Esophagus muscularis mucosa (tissue), 4 donors: ENCODE results near the gene CBX2. TPM values are rescaled to one million over a fixed set of nuclear protein-coding genes. Genes with fewer than 3 reads are reported as not detected.
"Not testable (repeated sequence)": the region's sequence is repeated elsewhere in the genome, so short reads cannot be mapped to it uniquely, and the experiment has no call there.

Experiments
- DNase-seq: peaks from one replicate; pipeline ENCODE4 v3.0.0-alpha.2; 2017; ENCODE audit errors: extremely low spot score
- H3K27ac ChIP-seq, 4 donors: fragments of 200-600 bp; sonication (generic); replicated peaks in 1 of 4; 1 replicate in 3 of 4; 2 replicates in 1 of 4; pipeline ENCODE4 v1.5.1; 2016 to 2019; ENCODE audit warnings: mild to moderate bottlenecking in 1 of 4
- H3K27me3 ChIP-seq, 4 donors: fragments of 200-600 bp; sonication (generic); one replicate each; pipeline versions ENCODE4 v1.5.1 to v1.6.0; 2016 to 2019
- H3K36me3 ChIP-seq, 4 donors: fragments of 200-600 bp; sonication (generic); one replicate each; pipeline ENCODE4 v1.5.1; 2016 to 2019
- H3K4me1 ChIP-seq, 4 donors: fragments of 200-600 bp; sonication (generic); one replicate each; pipeline ENCODE4 v1.5.1; 2016 to 2019
- H3K4me3 ChIP-seq, 4 donors: fragments of 200-600 bp; sonication (generic); 1 replicate in 2 of 4; 2 replicates in 2 of 4; pipeline ENCODE4 v1.5.1; 2016 to 2019; ENCODE audit warnings: mild to moderate bottlenecking in 4 of 4, moderate library complexity in 1 of 4
- H3K9me3 ChIP-seq, 4 donors: fragments of 200-600 bp; sonication (generic); 1 replicate in 3 of 4; 2 replicates in 1 of 4; pipeline ENCODE4 v1.5.1; 2016 to 2019
- CTCF ChIP-seq, 3 experiments: fragments of 200-600 bp in 2 of 3; fragments of 450-650 bp in 1 of 3; sonication (generic) in 2 of 3; IDR thresholded peaks; one replicate each; pipeline ENCODE4 v1.5.1; 2017 to 2019; ENCODE audit warnings: antibody characterized with exemption in 3 of 3, mild to moderate bottlenecking in 2 of 3, moderate library complexity in 1 of 3
- EP300 ChIP-seq: sonication (generic); formaldehyde crosslinking; IDR thresholded peaks from one replicate; pipeline ENCODE4 v1.6.1; 2017; ENCODE audit warnings: antibody characterized with exemption
- POLR2A ChIP-seq: fragments of 450-650 bp; IDR thresholded peaks from one replicate; pipeline ENCODE4 v1.6.1; 2017; ENCODE audit warnings: antibody characterized with exemption, moderate library complexity, mild to moderate bottlenecking, low read depth
- POLR2AphosphoS5 ChIP-seq, 2 donors: sonication (generic); formaldehyde crosslinking; IDR thresholded peaks; one replicate each; pipeline ENCODE4 v1.6.1; 2017; ENCODE audit warnings: antibody characterized with exemption in 2 of 2
- WGBS: methylation state at CpG from one replicate; pipeline ENCODE4 v1.1.5; 2018; 5-methylcytosine and 5-hydroxymethylcytosine counted together
- intact Hi-C: fragments of 100-400 bp; cut with DNase I; formaldehyde crosslinking; loops from one replicate; pipeline ENCODE4 v1.15.1; 2023
- total RNA-seq, 4 donors: library from RNA; depleted of rRNA; stranded (reverse); fragments of >200 nt; gene quantifications; one replicate each; pipeline versions ENCODE4 v1.1.0 to v1.2.1, GENCODE V29; 2016

CBX2 gene
- total RNA-seq, 4 donors from 2014 or later: 0.66 to 2.8 (median 1.5) TPM

- no peak for DNase-seq
- 87% methylated on average over 3 of the region's 3 CpGs for WGBS
- no peaks in the 10 kb centered on the region for H3K36me3 ChIP-seq
- no peak overlapping the region for H3K27ac ChIP-seq
- intact Hi-C loops: no loop called here
- TF ChIP-seq CTCF (IDR thresholded peaks at IDR 0.05): no peak
- TF ChIP-seq EP300: no peak
- no peak for TF ChIP-seq POLR2AphosphoS5 (IDR thresholded peaks at IDR 0.05)
- TF ChIP-seq POLR2A: no peak
- no peak overlapping the region for H3K4me3 ChIP-seq
- peaks cover 0 to 49% (median 0%) of the 10 kb centered on the region in 4 donors for H3K27me3 ChIP-seq
- no peaks in the 10 kb centered on the region for H3K9me3 ChIP-seq
- no peaks in the 10 kb centered on the region for H3K4me1 ChIP-seq
Observed at GRCh38 chr17:79765708-79766107, 12.2 kb upstream of the CBX2 start.

- no peak overlapping the region for H3K4me3 ChIP-seq
- TF ChIP-seq CTCF (IDR thresholded peaks at IDR 0.05) (no peak), EP300 (no peak), POLR2AphosphoS5 (IDR thresholded peaks at IDR 0.05) (no peak), POLR2A (no peak)
- no peaks in the 10 kb centered on the region for H3K4me1 ChIP-seq
- 78% methylated on average over 15 of the region's 28 CpGs for WGBS
- intact Hi-C loops: no loop called here
- no peaks in the 10 kb centered on the region for H3K9me3 ChIP-seq
- DNase-seq: no peak
- no peak overlapping the region for H3K27ac ChIP-seq
- peaks cover 0 to 79% (median under 1%) of the 10 kb centered on the region in 4 donors for H3K27me3 ChIP-seq
- H3K36me3 ChIP-seq: no peaks in the 10 kb centered on the region
Observed at GRCh38 chr17:79769570-79770506, 8.1 kb upstream of the CBX2 start.

- Histone ChIP-seq H3K36me3 (no peaks in the 10 kb centered on the region), H3K4me1 (no peaks in the 10 kb centered on the region), H3K9me3 (no peaks in the 10 kb centered on the region), H3K4me3 (no peak overlapping the region), H3K27ac (no peak overlapping the region), H3K27me3 (peaks cover 0 to 82% (median 9%) of the 10 kb centered on the region in 4 donors)
- TF ChIP-seq CTCF (IDR thresholded peaks at IDR 0.05) (no peak), POLR2AphosphoS5 (IDR thresholded peaks at IDR 0.05) (no peak), EP300 (no peak), POLR2A (no peak)
- DNase-seq: no peak
- intact Hi-C loops: no loop called here
- 94% methylated on average over 6 of the region's 6 CpGs for WGBS
Observed at GRCh38 chr17:79771276-79771675, 6.7 kb upstream of the CBX2 start.

GRCh38 chr17:79772726-79773125 is 5.2 kb upstream of the CBX2 start:
- H3K36me3 ChIP-seq, H3K9me3 ChIP-seq, H3K4me1 ChIP-seq, intact Hi-C loops, H3K27ac ChIP-seq, H3K4me3 ChIP-seq, DNase-seq: not testable (repeated sequence)
- peaks cover 0 to 91% (median 21%) of the 10 kb centered on the region in 4 donors for H3K27me3 ChIP-seq
- WGBS: 92% methylated on average over 9 of the region's 9 CpGs

- no peak for DNase-seq
- peaks cover 0 to 92% (median 31%) of the 10 kb centered on the region in 4 donors for H3K27me3 ChIP-seq
Observed at GRCh38 chr17:79774561-79774975, 3.4 kb upstream of the CBX2 start.

More at GRCh38 chr17:79774561-79774975, 3.4 kb upstream of the CBX2 start:
- intact Hi-C loops: no loop called here
- TF ChIP-seq EP300 (no peak), CTCF (IDR thresholded peaks at IDR 0.05) (no peak)
- Histone ChIP-seq H3K4me1 (peaks cover 16 to 24% (median 21%) of the 10 kb centered on the region in 4 donors), H3K4me3 (no peak overlapping the region), H3K27ac (no peak overlapping the region), H3K9me3 (no peaks in the 10 kb centered on the region), H3K36me3 (no peaks in the 10 kb centered on the region)
- WGBS: 87% methylated on average over 5 of the region's 8 CpGs
